ENCODE measurements around the gene DCLK1. TPM values are rescaled to one million over a fixed set of nuclear protein-coding genes. Genes with fewer than 3 reads are reported as not detected.

DCLK1 gene
- total RNA-seq, 1 donor from 2014 or later, result 7.9 TPM

DNA sequence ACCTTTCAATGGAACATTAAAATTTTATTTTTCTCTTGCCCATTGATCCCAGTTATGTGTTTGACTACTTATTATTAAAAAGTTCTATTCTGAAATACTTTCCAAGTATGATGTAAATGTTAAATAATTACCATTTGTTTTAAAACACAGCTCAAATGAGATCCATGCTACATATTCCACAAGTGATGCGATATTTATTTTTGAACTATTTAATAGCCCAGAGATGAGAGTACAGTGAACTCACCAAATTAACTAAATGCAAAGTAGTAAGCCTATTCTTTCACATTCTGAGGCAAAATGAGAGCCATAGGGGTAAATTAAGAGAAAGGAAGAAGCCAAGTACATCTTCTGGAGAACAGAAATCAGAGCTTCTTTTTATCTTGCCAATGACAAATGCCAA, 1.2 kb upstream of the DCLK1 start:
- H3K4me1 Mint-ChIP-seq (ENCODE audit: low read depth), result peaks cover 13% of the 10 kb centered on the region
- no peaks in the 10 kb centered on the region for H3K36me3 Mint-ChIP-seq (ENCODE audit: low read depth)
- TF ChIP-seq CTCF (IDR thresholded peaks at IDR 0.05), result no peak
- peaks cover under 1% of the 10 kb centered on the region for H3K9me3 Mint-ChIP-seq (ENCODE audit: low read depth)
- DNase-seq (ENCODE audit: low spot score), result no peak
- no peak overlapping the region for H3K4me3 Mint-ChIP-seq (ENCODE audit: unreplicated experiment)
- no peak overlapping the region for H3K27ac Mint-ChIP-seq (ENCODE audit: unreplicated experiment)
- peaks cover 58% of the 10 kb centered on the region for H3K27me3 Mint-ChIP-seq (ENCODE audit: low read depth)

DNA sequence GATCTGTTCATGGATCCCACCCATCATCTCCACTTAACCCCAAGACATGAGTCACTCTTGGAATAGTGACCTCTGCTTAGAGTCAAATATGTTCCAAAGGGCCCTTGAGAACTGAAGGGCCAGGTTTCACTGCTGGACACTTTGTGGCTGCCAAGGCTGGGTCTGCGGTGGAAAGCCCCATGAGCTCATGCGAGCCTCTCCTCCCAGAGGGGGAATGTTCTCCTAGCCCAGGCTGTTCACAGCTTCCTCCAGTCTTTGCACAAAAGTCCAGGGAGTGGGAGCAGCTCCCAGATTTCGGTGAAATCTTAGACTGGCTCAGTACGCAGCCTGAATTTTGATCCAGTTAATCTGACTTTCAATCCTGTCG, 732 bp upstream of the DCLK1 start:
- peak; percentile 73 for DNase-seq (ENCODE audit: low spot score)
- Mint-ChIP-seq H3K4me1 (ENCODE audit: low read depth) (peaks cover 13% of the 10 kb centered on the region), H3K4me3 (ENCODE audit: unreplicated experiment) (peak overlapping the region; percentile 69), H3K27me3 (ENCODE audit: low read depth) (peaks cover 60% of the 10 kb centered on the region), H3K27ac (ENCODE audit: unreplicated experiment) (no peak overlapping the region), H3K36me3 (ENCODE audit: low read depth) (no peaks in the 10 kb centered on the region), H3K9me3 (ENCODE audit: low read depth) (no peaks in the 10 kb centered on the region)
- TF ChIP-seq CTCF (IDR thresholded peaks at IDR 0.05), result no peak

- no peak overlapping the region for H3K27ac Mint-ChIP-seq (ENCODE audit: unreplicated experiment)
- no peak for TF ChIP-seq CTCF (IDR thresholded peaks at IDR 0.05)
- no peaks in the 10 kb centered on the region for H3K9me3 Mint-ChIP-seq (ENCODE audit: low read depth)
- peaks cover 59% of the 10 kb centered on the region for H3K27me3 Mint-ChIP-seq (ENCODE audit: low read depth)
- DNase-seq (ENCODE audit: low spot score), result peak; percentile 71
- peak overlapping the region; percentile 72 for H3K4me3 Mint-ChIP-seq (ENCODE audit: unreplicated experiment)
- peaks cover 13% of the 10 kb centered on the region for H3K4me1 Mint-ChIP-seq (ENCODE audit: low read depth)
- H3K36me3 Mint-ChIP-seq (ENCODE audit: low read depth), result no peaks in the 10 kb centered on the region
These were observed 495 bp downstream of the DCLK1 start for GRCh38 chr13:36130552-36131221.

DNA sequence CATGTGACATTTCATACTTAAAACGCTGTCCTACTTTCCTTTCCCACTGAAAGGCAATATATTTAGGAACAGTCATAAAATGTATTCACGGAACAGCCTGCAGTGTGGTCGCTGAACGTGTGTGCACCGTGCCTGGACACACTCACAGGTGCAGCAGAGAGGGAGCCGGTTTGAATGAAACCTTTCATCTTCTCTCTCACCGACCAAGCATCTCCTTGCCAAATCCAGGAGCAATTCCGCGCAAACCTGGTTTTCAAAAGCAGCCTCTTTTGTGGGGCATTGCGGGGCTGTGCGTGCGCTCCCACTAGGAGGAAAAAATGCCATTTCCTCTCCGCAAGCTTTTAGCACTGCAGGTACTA, 1.0 kb downstream of the DCLK1 start:
- Mint-ChIP-seq H3K27ac (ENCODE audit: unreplicated experiment) (no peak overlapping the region), H3K27me3 (ENCODE audit: low read depth) (peaks cover 54% of the 10 kb centered on the region), H3K4me3 (ENCODE audit: unreplicated experiment) (peak overlapping the region; percentile 72), H3K36me3 (ENCODE audit: low read depth) (no peaks in the 10 kb centered on the region), H3K9me3 (ENCODE audit: low read depth) (no peaks in the 10 kb centered on the region), H3K4me1 (ENCODE audit: low read depth) (peaks cover 13% of the 10 kb centered on the region)
- TF ChIP-seq CTCF (IDR thresholded peaks at IDR 0.05), result no peak
- no peak for DNase-seq (ENCODE audit: low spot score)

- Mint-ChIP-seq H3K4me3 (ENCODE audit: unreplicated experiment) (no peak overlapping the region), H3K36me3 (ENCODE audit: low read depth) (no peaks in the 10 kb centered on the region), H3K27ac (ENCODE audit: unreplicated experiment) (no peak overlapping the region), H3K4me1 (ENCODE audit: low read depth) (peaks cover 17% of the 10 kb centered on the region), H3K9me3 (ENCODE audit: low read depth) (no peaks in the 10 kb centered on the region), H3K27me3 (ENCODE audit: low read depth) (peaks cover 47% of the 10 kb centered on the region)
- no peak for TF ChIP-seq CTCF (IDR thresholded peaks at IDR 0.05)
- no peak for DNase-seq (ENCODE audit: low spot score)
These were observed 1.6 kb downstream of the DCLK1 start for GRCh38 chr13:36129539-36129938.
